NCI-H2227 treated with DMSO at 0.1 percent for 48 hours (cell line): Measurements from ENCODE around the gene HPCAL4.

Experiments used
- DNase-seq: peaks from one replicate; lab custom pipeline; 2025; lab: John Stamatoyannopoulos, UW

The HPCAL4 gene

GRCh38 chr1:39701049-39701439 lies 9.8 kb upstream of the HPCAL4 start:
- DNase-seq, result peak; percentile 62

DNA sequence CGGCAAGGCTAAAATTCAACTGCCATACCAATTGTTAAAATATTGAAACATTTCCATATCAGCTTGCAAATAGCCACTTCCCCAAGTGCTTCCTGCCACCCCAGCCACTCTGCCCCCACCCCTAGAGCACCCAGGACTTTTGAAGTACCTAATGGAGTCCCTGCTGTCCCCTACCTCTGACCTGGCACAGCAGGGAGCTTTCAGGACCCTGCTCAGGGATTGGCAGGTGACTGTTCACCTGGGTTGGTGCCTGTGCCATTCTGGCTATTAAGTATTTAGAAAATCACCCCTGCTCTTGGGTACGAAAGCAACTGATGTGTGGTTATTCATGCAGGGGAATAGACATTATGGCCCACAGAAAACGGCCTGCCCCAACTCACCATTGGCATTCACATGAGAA lies 9.1 kb upstream of the HPCAL4 start:
- no peak for DNase-seq

DNA sequence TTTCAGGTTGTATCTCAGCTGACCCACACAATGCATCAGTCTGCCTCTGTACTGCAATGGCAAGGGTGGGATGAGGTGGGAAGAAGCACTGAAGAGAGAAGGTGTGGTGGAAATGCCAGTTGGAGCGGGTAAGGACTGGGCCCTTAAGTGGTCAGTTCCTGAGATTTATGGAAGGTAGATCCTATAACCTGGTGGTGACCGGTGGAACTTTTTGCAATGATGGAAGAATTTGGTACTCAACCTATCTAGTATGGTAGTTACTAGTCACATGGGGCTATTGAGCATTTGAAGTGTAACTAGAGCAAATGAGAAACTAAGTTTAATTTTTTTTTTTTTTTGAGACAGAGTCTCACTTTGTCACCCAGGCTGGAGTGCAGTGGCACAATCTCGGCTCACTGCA lies 8.2 kb upstream of the HPCAL4 start:
- no peak for DNase-seq

DNA sequence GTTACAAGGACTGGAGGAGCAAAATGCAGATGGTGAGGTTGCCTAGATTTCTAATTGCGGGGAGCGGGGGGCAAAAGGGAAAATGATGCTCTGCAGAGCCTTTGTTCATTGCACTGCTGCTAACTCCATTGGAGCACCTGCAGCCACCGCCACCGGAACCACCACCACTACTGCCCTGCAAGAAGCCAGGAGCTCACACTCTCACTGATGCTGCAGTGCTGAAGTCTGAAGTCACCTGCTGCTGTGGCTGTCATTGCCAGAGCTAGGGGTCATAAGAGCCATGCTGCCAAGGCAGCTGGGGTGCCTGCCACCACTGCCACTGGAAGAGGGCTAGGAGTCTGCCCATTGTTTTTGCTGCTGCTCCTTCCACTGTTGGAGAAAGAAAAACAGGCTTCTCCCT lies 7.3 kb upstream of the HPCAL4 start:
- DNase-seq, result no peak

GRCh38 chr1:39696448-39696847 lies 5.2 kb upstream of the HPCAL4 start:
- DNase-seq, result no peak

DNA sequence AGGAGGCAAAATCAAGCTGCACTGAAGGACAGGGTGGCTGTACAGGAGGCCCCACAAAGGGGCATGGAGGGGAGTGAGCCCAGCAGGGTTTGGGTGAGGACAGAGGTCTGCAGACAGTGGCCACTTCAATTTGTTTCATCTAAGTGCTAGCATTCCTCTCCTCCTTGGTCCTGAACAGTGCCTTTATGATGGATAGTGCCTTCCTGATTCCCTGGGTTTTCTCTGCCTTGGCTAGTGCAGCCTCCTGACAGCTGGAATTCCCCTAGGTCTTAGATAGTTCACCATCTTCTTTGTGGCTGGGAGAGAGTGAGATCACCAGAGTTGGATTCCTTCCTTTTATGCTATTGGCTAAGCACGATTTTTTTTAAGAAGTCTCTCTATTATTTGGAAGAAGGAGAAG lies 3.8 kb upstream of the HPCAL4 start:
- no peak for DNase-seq

- DNase-seq, result no peak
Observed at GRCh38 chr1:39694026-39694425, 2.8 kb upstream of the HPCAL4 start.

- DNase-seq, result peak; percentile 66
Observed at GRCh38 chr1:39692152-39693074, 1.2 kb upstream of the HPCAL4 start.

- DNase-seq, result no peak
Observed at GRCh38 chr1:39690794-39691382, 345 bp downstream of the HPCAL4 start.

DNA sequence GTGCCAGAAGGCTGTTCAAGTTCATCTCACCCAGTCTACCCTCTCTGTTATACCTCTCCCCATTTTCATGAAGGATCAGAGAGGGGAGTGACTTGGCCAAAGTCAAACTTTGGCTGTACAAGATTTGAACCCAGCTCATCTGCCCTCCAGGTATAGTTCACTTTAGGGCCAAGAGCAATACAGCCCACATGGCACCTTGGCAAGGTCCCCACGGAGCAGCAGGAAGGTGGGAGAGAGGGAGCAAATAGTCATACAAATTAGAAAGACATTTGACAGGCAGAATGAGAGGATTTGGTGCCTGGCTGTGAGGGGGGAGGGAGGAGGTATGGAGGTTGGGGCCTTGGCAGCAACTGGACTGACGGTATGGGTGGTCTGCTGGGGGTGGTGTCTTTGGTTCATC lies 1.0 kb downstream of the HPCAL4 start:
- no peak for DNase-seq

DNA sequence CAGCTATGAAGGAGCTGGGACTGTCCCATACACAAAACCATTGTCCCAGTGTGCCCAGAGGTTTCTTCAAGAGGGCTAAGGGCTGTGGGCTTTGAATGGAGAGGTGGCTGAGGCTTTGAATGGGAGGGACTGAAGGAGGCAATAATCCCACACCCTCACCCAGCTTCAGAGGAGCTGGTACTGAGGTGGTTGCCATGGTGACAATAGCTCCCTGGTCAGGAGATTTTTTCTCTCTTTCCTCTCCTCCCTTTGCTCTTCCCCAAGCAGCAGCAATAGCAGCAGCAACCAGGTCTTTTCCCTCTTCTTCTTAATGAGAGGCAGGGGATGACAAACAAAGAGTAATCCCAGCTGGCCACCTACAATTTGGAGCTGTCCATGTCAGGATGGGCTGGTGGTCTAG lies 1.6 kb downstream of the HPCAL4 start:
- peak; percentile 77 for DNase-seq

- DNase-seq, result no peak
Observed at GRCh38 chr1:39689214-39689613, 2.0 kb downstream of the HPCAL4 start.

GRCh38 chr1:39688706-39689105 lies 2.5 kb downstream of the HPCAL4 start:
- peak; percentile 17 for DNase-seq

- DNase-seq, result no peak
Observed at GRCh38 chr1:39687243-39687642, 4.0 kb downstream of the HPCAL4 start.

- no peak for DNase-seq
Observed at GRCh38 chr1:39685071-39685470, 6.2 kb downstream of the HPCAL4 start.

- DNase-seq, result no peak
Observed at GRCh38 chr1:39684313-39684664, 6.9 kb downstream of the HPCAL4 start.

- DNase-seq, result no peak
Observed at GRCh38 chr1:39683591-39684312, 7.5 kb downstream of the HPCAL4 start.

DNA sequence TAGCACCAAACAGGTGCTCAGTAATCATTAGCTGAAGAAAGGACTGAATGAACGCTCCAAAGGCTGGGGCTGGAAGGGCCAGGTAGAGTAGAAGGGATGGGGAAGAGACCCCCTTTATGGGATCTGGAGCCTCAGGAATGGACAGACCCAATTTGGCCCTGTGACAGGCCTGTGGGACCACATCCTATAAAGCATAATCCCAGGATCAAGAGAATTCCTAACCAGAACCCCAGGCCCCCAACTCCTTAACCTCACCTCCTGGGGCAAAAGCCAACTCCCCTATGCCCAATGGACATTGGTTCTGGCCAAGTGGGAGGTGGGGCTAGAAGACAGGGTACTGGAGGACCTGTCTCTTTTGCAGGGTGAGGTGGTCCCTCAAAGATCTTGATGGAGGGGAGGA lies 9.2 kb downstream of the HPCAL4 start:
- no peak for DNase-seq

DNA sequence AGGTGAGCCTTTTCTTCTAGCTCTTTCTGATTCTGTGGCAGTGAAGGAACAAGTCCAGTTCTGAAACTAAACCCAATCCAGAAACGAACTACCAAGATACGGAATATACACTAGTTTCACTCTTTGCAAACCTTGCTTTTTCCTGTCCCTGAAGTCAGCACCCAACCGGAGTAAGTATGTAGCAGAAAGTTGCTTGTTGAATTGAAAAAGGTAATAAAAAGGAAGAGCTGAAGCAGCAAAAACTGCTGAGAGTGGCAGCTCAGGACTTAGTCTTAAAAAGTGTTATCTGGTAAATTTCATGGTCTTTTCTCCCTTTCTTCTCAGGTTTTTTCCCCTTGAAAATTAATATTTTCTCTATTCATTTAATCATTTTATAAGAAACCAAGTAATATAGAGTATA lies 9.9 kb downstream of the HPCAL4 start:
- no peak for DNase-seq

DNA sequence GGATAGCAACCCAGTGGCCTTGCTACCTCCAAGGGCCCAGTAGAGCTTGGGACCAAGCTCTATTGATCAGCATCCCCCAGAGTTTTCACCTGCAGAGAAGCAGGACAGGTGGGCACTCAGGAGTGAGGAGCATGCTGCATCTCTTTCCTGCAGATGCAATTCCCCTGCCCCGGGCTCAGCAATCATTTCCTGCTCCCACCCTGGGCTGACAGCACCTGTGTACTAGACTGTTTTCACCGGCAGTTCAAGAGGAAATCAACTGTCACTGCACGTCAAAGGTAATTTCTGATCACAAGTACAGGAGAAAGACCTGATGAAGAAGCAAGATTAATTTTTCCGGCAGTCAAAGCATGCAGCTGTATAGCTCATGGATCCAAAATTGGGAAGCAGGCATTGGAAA lies 10.5 kb downstream of the HPCAL4 start:
- no peak for DNase-seq

DNA sequence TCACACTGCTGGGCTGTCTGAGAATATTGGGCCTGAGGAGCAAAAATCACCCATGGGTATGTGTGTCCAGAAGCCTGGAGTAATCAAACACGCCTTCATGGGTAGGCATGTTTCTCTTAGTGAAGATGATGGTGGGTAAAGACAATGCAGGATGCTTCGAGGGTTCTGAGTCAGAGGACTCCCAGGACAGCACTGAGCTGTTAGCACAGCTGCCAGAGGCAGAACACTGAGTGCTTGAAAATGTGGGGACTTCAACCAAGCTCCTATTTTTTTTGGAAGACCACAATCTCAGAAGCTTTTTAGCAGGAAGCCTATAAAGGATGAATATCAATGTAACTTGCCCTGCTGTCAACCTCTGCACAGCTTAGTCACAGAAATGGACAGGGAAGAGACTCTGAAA lies 11.4 kb downstream of the HPCAL4 start:
- no peak for DNase-seq

GRCh38 chr1:39678889-39679288 lies 12.3 kb downstream of the HPCAL4 start:
- no peak for DNase-seq

DNA sequence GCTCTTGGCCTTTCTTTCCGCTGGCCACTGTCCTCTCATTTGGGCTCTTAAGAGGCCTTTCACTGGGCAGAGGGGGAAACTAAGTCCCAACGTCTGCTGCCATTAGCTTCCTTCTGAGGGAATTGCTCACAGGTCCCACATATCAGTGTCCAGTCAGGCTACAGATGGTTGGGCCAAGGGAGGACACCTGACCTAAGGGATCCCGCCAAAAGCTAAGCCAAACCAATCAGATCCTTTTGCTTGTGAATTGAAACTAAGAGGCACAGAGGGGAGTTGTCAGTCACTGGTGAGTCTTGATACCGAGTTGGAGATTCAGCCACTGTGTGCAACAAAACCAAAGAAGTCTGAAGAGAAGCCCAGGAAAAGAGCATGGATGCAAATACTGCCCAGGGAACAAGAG lies 13.6 kb downstream of the HPCAL4 start:
- DNase-seq, result no peak
